GM19463 (cell line): Measurements from ENCODE around the gene GJE1.
"Not testable (repeated sequence)": the region's sequence is repeated elsewhere in the genome, so short reads cannot be mapped to it uniquely, and the experiment has no call there.

Experiments
- ATAC-seq: cut with Tn5 transposase; IDR thresholded peaks from one replicate; pipeline ENCODE4 v1.9.1; 2021; ENCODE audit warnings: mild to moderate bottlenecking, moderate library complexity; ENCODE audit not compliant: unreplicated experiment

The GJE1 gene, protein sequence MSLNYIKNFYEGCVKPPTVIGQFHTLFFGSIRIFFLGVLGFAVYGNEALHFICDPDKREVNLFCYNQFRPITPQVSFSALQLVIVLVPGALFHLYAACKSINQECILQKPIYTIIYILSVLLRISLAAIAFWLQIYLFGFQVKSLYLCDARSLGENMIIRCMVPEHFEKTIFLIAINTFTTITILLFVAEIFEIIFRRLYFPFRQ

DNA sequence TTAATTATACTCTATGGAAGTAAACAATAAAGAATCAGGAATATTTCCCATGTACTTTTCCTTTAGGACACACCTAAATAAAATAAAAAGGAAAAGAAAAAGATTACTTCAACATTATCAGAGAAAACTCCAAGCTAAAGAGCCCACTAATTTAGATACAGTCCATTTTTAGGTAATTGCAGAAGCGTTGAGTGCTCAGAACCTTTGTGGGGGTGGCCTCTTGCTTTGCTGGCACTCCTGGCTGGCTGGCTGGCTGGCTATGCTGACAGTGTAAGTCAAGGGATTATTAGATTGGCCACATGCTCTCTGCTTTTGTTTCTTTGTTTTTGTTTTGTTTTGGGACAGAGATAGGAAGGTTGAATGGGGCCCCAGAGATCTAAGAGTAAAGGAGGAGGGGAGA, at the start of gene GJE1:
GJE1 (plus strand) TSS at position 301 of the 400 bp plus-strand sequence. CDS start 234 bp downstream, outside the sequence.
- no peak for ATAC-seq

DNA sequence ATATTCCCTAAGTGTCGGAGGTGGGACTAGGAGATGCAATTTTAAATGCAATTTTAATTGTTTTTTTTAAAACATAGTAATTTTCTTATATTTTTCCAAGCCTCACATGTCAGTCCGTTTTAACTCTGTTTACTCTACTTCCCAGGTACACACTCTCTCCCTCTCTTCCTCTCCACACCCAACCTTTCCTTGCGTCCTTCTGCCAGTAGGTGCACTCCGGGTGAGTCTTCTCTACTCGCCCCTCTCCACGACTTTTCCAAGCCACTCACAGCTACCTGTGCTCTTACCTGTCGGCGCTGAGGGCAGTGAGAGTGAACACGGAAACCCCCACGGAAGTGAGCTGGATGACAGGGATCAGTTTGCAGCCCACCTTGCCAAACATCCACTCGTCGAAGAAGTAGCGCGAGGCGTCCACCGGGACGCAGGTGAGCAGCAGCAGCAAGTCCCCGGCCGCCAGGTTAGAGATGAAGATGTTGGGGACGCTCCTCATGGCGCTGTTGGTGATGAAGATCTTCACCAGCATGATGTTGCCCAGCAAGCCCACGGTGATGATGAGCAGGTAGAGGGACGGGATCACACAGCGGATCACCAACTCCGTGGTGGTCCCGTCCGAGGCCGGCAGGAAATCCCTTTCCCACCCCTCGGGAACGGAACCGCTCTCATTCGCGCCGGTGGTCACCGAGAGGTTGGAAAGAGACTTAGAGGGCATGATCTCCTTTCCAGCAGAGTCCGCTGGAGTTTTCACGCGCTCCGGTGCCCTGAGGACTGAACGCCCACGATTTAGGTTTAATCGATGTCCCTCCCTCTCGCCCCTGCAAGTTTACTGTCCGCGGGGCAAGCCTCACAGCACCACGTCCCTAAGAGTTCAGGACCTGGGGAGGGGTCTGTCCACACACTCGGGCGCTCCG, 44.5 kb upstream of the GJE1 start:
- no peak for ATAC-seq

DNA sequence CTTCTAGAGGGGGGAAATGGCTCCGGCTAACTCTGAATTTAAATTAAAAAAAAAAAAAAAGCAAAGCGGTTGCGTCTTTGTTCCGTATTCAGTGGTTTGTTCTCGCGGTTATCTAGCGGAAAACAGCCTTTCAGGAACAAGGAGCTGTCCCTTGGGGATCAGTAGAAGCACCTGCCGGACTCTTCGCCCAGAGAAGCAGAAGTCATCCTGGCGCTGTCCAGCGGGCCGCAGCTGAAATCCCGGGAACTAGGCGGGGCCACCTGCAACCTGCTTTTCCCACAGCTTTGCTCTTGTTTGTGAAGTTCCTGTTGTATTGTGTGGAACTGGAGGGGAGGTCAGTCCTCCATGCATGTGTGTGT, 43.9 kb upstream of the GJE1 start:
- no peak for ATAC-seq

DNA sequence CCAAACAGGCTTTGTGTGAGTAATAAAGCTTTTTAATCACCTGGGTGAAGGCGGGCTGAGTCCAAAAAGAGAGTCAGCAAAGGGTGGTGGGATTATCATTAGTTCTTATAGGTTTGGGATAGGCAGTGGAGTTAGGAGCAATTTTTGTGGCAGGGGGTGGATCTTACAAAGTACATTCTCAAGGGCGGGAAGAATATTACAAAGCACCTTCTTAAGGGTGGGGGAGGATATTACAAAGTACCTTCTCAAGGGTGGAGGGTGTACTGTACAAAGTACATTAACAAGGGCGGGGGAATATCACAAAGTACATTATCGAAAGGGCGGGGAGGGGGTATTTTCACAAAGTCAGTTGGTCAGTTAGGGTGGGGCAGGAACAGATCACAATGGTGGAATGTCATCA, 27.9 kb upstream of the GJE1 start:
- not testable (repeated sequence) for ATAC-seq

DNA sequence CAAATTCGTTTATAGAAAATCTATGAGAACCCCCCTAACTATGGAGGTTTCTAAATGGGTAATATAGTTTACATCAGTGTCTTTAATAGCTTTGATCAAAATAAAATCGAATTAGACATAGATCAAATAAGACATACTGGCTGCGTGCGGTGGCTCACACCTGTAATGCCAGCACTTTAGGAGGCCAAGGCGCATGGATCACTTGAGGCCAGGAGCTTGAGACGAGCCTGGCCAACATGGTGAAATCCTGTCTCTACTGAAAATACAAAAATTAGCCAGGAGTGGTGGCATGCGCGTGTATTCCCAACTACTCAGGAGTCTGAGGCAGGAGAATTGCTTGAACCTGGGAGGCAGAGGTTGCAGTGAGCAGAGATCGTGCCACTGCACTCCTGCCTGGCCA, 21.9 kb upstream of the GJE1 start:
- not testable (repeated sequence) for ATAC-seq

DNA sequence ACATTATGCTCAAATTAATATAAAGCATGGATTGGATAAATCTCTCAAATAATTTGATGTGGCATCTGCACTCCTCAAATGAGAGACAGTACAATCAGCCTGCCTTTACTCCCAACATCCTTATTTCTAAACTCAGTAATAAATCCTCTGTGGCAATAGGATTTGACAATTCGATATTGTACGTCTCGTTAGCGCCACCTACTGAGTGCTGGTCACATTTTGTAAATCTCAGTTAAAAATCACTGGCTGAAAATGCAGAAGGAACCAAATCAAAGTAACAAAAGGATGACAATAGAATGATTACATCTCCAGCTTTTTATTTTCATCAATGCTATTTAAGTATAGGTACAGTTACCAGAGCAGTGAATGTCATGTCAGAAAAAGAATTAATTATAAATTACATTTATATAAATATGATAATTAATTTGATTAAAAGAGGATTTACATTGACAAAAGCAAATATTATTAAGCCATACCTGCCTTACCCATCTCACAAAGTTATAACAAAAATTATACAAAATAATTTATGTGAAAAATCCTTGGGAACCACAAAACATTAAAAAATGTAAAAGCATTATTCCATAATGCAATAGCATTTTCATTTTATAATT, 20.2 kb upstream of the GJE1 start:
- ATAC-seq = no peak

DNA sequence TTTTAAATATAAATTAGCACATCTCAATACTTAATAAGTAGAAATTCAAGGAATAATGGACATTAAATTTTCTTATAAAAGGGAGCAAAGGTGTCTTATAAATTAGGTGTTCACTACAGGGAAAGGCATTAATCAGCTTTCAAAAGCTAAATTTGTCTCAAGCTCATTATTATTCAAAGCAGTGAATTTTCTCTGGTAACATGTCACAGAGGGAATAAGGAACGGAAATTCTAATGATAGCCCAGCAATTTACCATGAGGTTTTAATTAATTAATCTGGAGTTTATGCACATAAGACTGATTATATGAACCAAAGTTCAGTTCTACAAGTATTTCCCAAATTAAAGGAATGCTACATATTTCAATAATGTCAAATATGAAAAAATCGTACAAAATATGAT, 15.4 kb upstream of the GJE1 start:
- ATAC-seq = no peak

DNA sequence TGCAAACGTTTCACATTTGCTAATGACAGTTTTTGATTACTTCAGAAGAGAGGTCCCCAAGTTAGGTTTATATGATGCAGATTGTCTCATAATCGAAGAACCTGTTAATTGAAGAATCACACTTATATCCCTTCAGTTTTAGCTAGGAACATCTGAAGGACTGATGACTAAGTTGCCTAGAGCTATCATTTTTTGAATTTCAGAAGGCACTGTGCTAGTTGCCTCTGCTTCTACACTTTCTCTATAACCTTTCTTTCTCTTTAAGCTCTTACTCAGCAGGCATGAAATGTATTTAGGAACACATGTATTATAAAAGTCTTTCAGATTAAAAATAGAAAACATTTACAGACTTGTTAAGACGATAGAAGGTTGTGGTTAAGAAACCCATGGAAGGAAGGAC, 14.4 kb upstream of the GJE1 start:
- ATAC-seq = no peak

DNA sequence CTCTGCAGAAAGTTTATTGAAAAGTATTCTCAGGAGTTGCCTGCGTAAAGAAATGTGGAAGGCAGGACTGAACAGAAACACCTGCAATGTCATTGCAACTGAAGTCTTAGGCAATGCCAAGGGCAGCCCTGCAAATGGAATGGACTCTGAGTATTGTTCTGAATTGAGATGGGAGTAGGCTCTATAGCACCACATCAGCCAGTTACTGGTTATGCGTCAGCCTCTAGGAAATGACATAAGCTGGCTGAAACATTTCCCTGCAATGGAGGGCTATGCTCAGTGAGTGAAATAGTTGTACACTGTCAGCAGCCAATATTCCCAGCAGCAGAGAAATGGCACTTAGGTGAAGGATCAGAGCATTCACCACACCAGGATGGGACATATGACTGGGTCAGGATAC, 13.8 kb upstream of the GJE1 start:
- no peak for ATAC-seq

DNA sequence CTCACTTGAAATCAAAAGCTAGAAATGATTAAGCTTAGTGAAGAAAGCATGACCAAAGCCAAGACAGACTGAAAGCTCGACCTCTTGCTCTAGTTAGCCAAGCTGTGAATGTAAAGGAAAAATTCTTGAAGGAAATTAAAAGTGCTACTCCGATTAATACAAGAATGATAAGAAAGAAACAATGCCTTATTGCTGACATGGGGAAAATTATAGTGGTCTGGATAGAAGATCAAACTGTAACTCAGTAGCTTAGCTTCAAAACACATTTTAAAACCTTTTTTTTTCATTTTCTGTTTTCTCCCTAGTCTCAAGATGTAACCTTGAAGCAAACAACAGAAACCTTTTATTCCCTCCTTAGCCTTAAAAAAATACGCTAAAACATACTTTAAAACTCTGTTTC, 11.4 kb upstream of the GJE1 start:
- no peak for ATAC-seq

DNA sequence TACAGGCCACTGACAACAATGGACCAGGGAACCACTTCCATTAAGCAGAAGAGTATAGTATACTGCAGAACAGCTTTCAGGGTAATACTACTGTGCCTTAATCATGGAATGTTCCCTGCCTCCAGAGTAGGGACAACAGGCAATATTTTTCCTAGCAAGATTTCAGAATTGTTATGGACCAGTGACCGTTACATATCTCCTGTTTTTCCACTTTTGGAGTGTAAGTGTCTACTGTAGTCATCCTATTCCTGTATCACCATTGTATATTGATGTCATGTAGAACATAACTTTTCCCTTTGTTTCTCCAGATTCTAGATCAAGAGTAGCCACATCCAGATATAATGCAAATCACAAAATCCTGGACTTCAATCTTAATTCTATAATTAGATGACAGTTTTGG, 1.9 kb upstream of the GJE1 start:
- no peak for ATAC-seq

DNA sequence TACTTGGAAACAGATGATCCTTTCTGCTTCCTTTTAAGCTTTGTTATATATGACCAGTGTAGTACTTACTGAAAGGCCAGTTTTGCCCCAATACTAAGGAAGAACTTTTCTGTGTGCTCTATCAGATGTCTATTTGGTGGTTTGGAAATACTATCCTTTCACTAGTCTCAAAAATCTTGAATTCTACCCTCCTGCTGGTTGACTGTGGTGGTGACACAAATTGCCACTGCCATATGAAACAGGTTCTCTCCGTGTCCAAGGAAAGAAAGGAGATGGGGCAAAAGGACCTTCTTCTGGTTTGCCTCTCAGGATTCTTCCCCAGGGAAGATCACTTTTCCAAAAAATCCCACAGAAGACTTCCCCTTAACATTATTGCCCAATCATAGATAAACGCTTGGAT, 6.2 kb downstream of the GJE1 start:
- ATAC-seq = no peak

DNA sequence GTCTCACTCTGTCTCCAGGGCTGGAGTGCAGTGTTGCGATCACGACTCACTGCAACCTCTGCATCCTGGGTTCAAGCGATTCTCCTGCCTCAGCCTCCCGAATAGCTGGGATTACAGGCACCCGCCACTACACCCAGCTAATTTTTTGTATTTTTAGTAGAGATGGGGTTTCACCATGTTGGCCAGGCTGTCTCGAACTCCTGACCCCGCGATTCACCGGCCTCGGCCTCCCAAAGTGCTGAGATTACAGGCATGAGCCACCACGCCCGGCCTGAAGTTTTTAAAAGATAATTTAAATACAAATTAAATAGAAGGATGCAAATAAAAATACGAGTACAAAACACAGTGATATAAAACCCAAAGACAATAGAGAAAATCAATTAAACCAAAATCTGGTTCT, 8.8 kb downstream of the GJE1 start:
- not testable (repeated sequence) for ATAC-seq

DNA sequence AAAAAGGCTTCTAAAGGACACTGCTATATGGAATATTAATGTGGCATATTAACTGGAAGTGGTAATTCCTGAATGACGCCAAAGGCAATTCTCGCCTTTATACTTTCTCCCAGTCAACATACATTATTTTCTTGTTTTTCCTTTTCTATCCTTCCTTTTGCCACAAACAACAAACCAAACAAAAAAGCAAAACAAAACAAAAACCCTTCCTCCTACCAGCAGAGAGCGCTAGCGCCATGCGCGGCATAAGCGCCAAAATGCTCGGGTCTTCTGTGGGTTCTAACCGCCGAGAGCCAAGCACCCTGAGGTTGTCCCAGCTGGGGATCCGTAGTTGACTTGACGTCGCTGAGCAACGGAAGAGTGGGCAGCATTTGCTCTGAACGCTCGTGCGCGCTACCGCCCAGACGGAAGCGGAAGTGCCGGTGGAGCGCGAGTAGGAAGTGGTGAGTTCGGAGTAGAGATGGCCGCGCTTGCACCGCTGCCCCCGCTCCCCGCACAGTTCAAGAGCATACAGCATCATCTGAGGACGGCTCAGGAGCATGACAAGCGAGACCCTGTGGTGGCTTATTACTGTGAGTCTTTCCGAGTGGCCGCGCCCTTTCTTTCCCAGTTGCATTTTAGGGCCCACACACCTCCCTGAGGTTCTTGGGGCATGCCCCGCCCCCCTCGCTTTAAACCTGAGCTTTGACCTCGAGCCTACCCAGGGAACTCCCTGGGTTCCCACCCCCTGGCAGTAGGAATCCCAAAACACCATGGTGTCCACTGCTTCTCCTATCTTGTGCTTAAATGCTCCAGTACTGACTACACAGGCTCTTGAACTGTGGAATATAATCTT, 14.3 kb downstream of the GJE1 start, which contains the start of the genes NMBR and VTA1:
NMBR (minus strand) TSS at position 295 of the 835 bp plus-strand sequence. CDS start 58,464 bp downstream, outside the sequence.
VTA1 (plus strand) TSS at position 436 of the 835 bp plus-strand sequence; CDS start at position 461, 25 bp downstream.
- ATAC-seq = peak; percentile 100

DNA sequence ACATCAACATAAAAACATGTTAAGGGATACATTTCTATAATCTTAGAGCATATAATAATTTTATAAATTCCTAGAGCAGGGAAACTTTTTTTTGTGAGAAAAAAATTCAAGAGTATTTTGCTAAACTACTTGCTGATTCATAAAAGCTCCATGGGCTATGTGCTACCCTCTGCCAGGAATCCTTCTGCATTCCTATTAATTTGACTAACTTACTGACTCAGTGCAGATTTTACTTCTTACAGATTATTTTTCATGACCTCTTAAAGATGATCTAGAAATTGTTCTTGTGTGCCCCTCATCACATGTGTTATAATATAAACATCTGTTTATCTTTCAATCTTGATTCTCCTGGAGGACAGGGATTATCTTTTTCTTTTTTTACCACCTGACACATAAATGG, 20.0 kb downstream of the GJE1 start:
- no peak for ATAC-seq

DNA sequence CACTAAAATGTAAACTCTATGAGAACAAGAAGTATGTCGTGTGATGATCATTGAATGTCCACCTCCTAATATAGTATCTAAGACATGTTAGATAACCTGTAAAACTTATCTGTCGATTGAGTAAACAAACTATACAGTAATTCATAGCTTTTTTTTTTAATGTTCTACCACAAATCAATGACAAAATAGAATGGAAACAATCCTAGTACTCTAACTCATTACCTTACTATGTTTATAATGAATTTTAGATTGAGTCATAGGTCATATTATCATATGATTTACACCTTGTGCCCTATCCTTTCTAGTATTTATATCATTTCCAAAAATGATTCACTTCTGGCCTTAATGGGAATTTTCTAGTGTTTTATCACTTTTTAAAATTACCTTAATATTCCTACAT, 20.5 kb downstream of the GJE1 start:
- ATAC-seq = no peak

DNA sequence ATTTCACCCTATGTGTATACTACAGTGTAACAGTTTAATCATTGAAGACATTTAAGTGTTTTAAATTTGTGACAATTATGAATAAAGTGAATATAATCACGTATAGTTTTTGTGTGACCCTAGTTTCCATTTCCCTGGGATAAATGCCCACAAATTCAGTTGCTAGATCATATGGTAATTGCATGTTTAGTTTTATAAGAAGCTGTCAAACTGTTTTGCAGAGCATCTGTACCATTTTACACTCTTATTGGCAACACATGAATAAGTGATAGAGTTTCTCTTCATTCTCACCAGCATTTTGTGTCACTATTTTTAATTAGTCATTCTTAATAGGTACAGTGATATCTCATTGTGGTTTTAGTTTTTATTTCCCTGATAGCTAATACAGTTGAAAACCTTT, 21.6 kb downstream of the GJE1 start:
- no peak for ATAC-seq

DNA sequence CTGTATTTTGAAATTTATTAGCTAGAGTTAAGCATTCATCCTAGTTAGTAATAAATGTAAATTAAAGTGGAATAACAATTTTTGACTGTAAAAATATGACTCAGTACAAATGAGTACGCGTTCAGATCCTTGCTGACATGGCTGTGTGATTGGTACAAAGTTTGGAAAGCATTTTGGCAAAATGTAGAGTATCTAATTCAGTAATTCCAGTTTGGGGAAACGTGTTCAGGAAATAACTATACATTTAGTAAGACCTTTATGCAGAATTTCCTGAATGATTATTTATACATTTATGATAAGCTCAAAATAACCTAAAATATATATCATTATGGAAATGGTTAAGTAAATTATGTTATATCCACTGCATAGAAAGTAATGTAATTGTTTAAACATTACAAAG, 22.4 kb downstream of the GJE1 start:
- no peak for ATAC-seq

DNA sequence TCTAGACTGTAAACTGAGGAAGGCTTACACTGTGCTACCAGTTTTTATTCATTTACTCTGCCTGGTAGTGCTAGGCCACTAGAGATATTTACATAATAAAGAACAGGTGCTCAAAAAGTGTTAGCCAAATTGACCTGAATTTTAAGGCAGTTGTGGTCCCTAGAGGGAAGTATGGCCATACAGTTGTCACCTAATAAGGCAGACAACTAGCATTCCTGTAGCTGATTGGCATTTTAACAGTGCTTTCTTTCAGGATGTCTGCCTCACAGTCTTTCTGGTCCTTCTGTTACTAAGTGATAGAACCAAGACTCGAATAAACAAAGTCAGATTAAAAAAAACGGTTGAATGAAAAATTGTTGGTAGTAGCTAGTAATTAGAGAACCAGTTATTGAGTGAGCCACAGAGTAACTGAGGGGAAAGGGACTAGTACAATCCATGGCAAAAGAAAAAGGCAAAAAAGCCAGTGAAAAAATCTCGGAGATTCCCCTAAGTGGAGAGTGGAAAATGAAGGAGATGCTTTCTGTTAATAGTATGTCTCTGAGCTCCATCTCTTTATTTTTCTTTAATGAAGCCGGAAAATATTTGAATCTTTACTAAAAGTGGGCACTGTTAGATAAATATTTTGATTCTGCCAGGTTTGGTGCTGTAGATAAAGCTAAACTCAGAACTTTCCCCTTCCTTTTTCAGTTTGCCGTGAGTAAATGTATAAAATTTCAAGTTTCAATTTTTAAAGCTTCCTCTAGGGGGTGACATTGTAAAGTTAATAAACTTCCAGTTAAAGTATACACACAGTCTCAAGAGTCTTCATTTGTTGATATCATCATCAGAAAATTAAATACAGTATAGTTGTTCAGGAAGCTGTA, 23.4 kb downstream of the GJE1 start:
- peak; percentile 69 for ATAC-seq

DNA sequence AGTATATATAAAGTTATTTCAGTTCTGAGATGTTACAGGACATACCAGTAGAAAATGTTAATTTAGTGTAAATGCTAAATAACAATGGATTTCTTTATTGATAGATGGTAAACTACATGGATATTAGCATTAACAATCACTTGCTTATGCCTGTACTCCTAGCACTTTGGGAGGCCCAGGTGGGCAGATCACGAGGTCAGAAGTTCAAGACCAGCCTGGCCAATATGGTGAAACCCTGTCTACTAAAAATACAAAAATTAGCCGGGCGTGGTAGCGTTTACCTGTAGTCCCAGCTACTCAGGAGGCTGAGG, 24.0 kb downstream of the GJE1 start:
- ATAC-seq = not testable (repeated sequence)
